ENCODE results near the gene LPGAT1.
"Not testable (repeated sequence)": the region's sequence is repeated elsewhere in the genome, so short reads cannot be mapped to it uniquely, and the experiment has no call there.

Gene LPGAT1

DNA sequence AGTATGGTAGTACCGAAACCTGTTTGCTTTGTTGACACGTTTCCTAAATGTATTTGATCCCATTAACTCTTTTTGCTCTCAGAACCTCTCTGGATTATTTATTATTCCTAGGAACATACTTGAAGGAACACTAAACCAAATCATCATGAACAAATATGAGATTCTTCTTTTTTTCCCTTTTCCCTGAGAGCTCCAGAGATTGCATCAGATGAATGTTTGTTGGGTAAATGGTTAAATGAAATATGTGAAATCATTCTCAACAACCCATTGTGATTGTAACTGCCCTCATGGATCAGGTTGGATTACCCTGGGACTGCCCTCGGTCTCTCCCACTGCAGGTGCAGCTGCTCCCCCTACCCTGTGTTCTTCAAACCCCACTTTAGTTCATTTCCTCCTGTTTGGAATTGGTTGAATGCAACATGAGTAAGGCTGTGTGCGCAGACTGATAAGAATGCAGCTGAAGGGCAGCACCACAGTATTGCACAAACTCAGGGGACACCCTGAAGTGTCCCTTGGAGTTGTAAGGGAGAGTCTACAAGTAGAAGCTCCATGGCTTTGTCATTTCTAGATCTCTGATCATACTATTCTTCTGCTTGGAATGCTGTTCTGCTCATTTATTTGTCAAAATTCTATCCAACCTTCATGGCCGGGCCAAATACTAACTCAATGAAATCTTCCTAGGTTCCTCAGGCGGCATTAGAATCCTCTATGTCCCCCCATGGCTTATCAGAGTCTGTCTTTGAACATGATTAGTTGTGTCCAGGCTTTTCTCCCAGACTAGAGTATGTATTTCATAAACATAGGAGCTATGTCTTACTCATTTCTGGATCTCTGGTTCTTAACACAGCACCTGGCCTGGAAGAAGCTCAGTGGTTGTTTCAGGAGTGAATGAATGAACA, 108.0 kb downstream of the LPGAT1 start:
- no peak for TF ChIP-seq GABPA (IDR thresholded peaks at IDR 0.05; ENCODE audit: low read depth)
- TF ChIP-seq, protein P1, sequence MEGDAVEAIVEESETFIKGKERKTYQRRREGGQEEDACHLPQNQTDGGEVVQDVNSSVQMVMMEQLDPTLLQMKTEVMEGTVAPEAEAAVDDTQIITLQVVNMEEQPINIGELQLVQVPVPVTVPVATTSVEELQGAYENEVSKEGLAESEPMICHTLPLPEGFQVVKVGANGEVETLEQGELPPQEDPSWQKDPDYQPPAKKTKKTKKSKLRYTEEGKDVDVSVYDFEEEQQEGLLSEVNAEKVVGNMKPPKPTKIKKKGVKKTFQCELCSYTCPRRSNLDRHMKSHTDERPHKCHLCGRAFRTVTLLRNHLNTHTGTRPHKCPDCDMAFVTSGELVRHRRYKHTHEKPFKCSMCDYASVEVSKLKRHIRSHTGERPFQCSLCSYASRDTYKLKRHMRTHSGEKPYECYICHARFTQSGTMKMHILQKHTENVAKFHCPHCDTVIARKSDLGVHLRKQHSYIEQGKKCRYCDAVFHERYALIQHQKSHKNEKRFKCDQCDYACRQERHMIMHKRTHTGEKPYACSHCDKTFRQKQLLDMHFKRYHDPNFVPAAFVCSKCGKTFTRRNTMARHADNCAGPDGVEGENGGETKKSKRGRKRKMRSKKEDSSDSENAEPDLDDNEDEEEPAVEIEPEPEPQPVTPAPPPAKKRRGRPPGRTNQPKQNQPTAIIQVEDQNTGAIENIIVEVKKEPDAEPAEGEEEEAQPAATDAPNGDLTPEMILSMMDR (IDR thresholded peaks at IDR 0.05; ENCODE audit: insufficient read depth, low read length) = no peak
- no peak for TF ChIP-seq SPI1 (IDR thresholded peaks at IDR 0.05; ENCODE audit: borderline replicate concordance, low read depth)
- no peak for TF ChIP-seq POLR2AphosphoS5 (IDR thresholded peaks at IDR 0.05; ENCODE audit: low read depth)
- TF ChIP-seq, protein P2, sequence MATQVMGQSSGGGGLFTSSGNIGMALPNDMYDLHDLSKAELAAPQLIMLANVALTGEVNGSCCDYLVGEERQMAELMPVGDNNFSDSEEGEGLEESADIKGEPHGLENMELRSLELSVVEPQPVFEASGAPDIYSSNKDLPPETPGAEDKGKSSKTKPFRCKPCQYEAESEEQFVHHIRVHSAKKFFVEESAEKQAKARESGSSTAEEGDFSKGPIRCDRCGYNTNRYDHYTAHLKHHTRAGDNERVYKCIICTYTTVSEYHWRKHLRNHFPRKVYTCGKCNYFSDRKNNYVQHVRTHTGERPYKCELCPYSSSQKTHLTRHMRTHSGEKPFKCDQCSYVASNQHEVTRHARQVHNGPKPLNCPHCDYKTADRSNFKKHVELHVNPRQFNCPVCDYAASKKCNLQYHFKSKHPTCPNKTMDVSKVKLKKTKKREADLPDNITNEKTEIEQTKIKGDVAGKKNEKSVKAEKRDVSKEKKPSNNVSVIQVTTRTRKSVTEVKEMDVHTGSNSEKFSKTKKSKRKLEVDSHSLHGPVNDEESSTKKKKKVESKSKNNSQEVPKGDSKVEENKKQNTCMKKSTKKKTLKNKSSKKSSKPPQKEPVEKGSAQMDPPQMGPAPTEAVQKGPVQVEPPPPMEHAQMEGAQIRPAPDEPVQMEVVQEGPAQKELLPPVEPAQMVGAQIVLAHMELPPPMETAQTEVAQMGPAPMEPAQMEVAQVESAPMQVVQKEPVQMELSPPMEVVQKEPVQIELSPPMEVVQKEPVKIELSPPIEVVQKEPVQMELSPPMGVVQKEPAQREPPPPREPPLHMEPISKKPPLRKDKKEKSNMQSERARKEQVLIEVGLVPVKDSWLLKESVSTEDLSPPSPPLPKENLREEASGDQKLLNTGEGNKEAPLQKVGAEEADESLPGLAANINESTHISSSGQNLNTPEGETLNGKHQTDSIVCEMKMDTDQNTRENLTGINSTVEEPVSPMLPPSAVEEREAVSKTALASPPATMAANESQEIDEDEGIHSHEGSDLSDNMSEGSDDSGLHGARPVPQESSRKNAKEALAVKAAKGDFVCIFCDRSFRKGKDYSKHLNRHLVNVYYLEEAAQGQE (IDR thresholded peaks at IDR 0.05; ENCODE audit: insufficient replicate concordance, low read depth) = no peak
- Histone ChIP-seq H3K27ac (replicated peaks) (no peak overlapping the region), H3K4me3 (replicated peaks; ENCODE audit: insufficient read depth, low read length) (no peak overlapping the region), H3K27me3 (ENCODE audit: insufficient read depth, poor library complexity, severe bottlenecking) (no peaks in the 10 kb centered on the region)
- no peak for DNase-seq (ENCODE audit: low read depth in 1 of 2, low spot score in 1 of 2)

DNA sequence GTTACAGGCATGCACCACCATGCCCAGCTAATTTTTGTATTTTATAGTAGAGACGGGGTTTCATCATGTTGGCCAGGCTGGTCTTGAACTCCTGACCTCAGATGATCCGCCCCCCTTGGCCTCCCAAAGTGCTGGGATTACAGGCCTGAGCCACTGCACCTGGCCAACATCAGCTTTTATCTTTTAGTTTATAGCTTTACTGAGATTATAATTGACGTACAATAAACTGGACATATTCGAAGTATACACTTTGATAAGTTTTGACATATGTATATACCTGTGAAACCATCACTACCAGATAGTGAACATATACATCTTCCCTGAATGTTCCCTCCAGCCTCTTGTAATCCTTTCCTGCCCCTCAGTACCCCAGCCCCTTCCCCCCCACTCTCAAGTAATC, 114.0 kb downstream of the LPGAT1 start:
- not testable (repeated sequence) for DNase-seq (ENCODE audit: low read depth in 1 of 2, low spot score in 1 of 2); H3K27me3 ChIP-seq (ENCODE audit: insufficient read depth, poor library complexity, severe bottlenecking); H3K27ac ChIP-seq (replicated peaks); H3K4me3 ChIP-seq (replicated peaks; ENCODE audit: insufficient read depth, low read length)

DNA sequence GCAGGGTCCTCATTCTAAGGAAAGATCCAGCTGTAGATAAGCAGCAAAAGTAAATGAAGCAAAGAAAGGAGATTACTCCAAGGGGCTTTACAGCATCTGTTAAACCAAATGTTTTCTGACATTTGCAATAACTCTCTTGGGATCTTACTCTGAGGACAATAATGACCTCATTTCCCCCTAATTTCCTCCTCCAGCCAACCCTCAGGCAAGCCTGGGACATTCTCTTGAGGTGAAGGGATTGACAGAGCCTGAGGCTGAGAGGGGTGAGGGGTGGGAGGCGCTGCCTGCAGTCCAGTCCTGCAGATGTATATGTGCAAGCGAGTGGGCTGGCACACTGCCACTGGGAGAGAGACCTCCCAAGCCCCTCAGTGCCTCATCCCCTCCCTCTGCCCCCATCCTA, 114.6 kb downstream of the LPGAT1 start:
- TF ChIP-seq, protein P1 (IDR thresholded peaks at IDR 0.05; ENCODE audit: insufficient read depth, low read length) = no peak
- TF ChIP-seq GABPA (IDR thresholded peaks at IDR 0.05; ENCODE audit: low read depth) (no peak), POLR2AphosphoS5 (IDR thresholded peaks at IDR 0.05; ENCODE audit: low read depth) (no peak), SPI1 (IDR thresholded peaks at IDR 0.05; ENCODE audit: borderline replicate concordance, low read depth) (no peak)
- TF ChIP-seq, protein P2 (IDR thresholded peaks at IDR 0.05; ENCODE audit: insufficient replicate concordance, low read depth) = no peak
- no peak for DNase-seq (ENCODE audit: low read depth in 1 of 2, low spot score in 1 of 2)
- no peak overlapping the region for H3K27ac ChIP-seq (replicated peaks)
- H3K4me3 ChIP-seq (replicated peaks; ENCODE audit: insufficient read depth, low read length) = no peak overlapping the region
- no peaks in the 10 kb centered on the region for H3K27me3 ChIP-seq (ENCODE audit: insufficient read depth, poor library complexity, severe bottlenecking)

DNA sequence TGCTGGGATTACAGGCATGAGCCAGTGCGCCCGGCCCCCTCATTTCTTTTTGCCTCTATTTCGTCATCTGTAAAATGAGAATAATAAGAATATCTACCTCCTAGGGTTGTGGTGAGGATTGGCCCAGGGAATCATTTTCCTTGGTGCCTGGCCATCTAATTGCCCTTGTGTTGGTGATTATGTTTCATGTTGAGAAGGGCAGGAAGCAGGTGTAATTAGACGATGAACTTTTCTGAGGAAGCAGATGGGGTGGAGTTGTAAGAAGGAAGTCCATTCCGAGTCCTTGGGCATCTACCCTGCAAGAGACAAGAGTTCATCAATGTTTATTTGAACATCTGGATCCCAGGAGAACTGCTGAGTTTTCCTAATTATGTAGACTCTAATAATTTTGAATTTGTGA, 116.4 kb downstream of the LPGAT1 start:
- Histone ChIP-seq H3K4me3 (replicated peaks; ENCODE audit: insufficient read depth, low read length) (no peak overlapping the region), H3K27me3 (ENCODE audit: insufficient read depth, poor library complexity, severe bottlenecking) (no peaks in the 10 kb centered on the region), H3K27ac (replicated peaks) (no peak overlapping the region)
- TF ChIP-seq, protein P1 (IDR thresholded peaks at IDR 0.05; ENCODE audit: insufficient read depth, low read length) = no peak
- TF ChIP-seq GABPA (IDR thresholded peaks at IDR 0.05; ENCODE audit: low read depth) = no peak
- TF ChIP-seq, protein P2 (IDR thresholded peaks at IDR 0.05; ENCODE audit: insufficient replicate concordance, low read depth) = no peak
- TF ChIP-seq SPI1 (IDR thresholded peaks at IDR 0.05; ENCODE audit: borderline replicate concordance, low read depth) = no peak
- no peak for TF ChIP-seq POLR2AphosphoS5 (IDR thresholded peaks at IDR 0.05; ENCODE audit: low read depth)
- no peak for DNase-seq (ENCODE audit: low read depth in 1 of 2, low spot score in 1 of 2)

Measured in HL-60 (cell line).